IPS DF 4.7 (cell line): Measurements from ENCODE around the gene C15orf62.

Experiments
- DNase-seq: peaks from one replicate; pipeline ENCODE4 v3.0.0-alpha.2; 2013; ENCODE audit warnings: low spot score; ENCODE audit errors: extremely low read depth

The C15orf62 gene

GRCh38 chr15:40782609-40783227 is 12.9 kb downstream of the C15orf62 start:
- DNase-seq = no peak

- DNase-seq = no peak
Observed at GRCh38 chr15:40785164-40785563, 15.4 kb downstream of the C15orf62 start.

GRCh38 chr15:40785814-40786213 is 16.0 kb downstream of the C15orf62 start:
- no peak for DNase-seq

GRCh38 chr15:40787344-40787841 is 17.6 kb downstream of the C15orf62 start:
- DNase-seq = peak; percentile 69

- DNase-seq = no peak
Observed at GRCh38 chr15:40787991-40788390, 18.2 kb downstream of the C15orf62 start.

- DNase-seq = no peak
Observed at GRCh38 chr15:40789119-40789518, 19.3 kb downstream of the C15orf62 start.

- no peak for DNase-seq
Observed at GRCh38 chr15:40789999-40790398, 20.2 kb downstream of the C15orf62 start.

- no peak for DNase-seq
Observed at GRCh38 chr15:40790718-40791117, 20.9 kb downstream of the C15orf62 start.

- no peak for DNase-seq
Observed at GRCh38 chr15:40792394-40792793, 22.6 kb downstream of the C15orf62 start.

- DNase-seq = no peak
Observed at GRCh38 chr15:40793216-40793989, 23.6 kb downstream of the C15orf62 start.

GRCh38 chr15:40796041-40796440 is 26.3 kb downstream of the C15orf62 start:
- DNase-seq = no peak

- DNase-seq = no peak
Observed at GRCh38 chr15:40796512-40796911, 26.7 kb downstream of the C15orf62 start.

- no peak for DNase-seq
Observed at GRCh38 chr15:40799523-40799922, 29.7 kb downstream of the C15orf62 start.

- no peak for DNase-seq
Observed at GRCh38 chr15:40803076-40803475, 33.3 kb downstream of the C15orf62 start.

GRCh38 chr15:40803688-40804087 is 33.9 kb downstream of the C15orf62 start:
- no peak for DNase-seq

- DNase-seq = no peak
Observed at GRCh38 chr15:40806672-40807027, 36.9 kb downstream of the C15orf62 start.

- DNase-seq = peak; percentile 90
Observed at GRCh38 chr15:40807028-40807887, 37.5 kb downstream of the C15orf62 start, which contains the start of the genes DNAJC17 and ZFYVE19. DNAJC17 (minus strand) TSS chr15:40807473; CDS start chr15:40807446, 27 bp downstream. ZFYVE19 (plus strand) TSS chr15:40807089; CDS start chr15:40807590, 501 bp downstream.

GRCh38 chr15:40807888-40808461 is 38.2 kb downstream of the C15orf62 start:
- no peak for DNase-seq

- DNase-seq = no peak
Observed at GRCh38 chr15:40808861-40809450, 39.2 kb downstream of the C15orf62 start.

GRCh38 chr15:40812721-40813425 is 43.1 kb downstream of the C15orf62 start:
- no peak for DNase-seq
